ENCODE data around the gene KCNMB4.
A peak's percentile ranks its signal among the peaks of the same experiment; 100 is the strongest.

The KCNMB4 gene

DNA sequence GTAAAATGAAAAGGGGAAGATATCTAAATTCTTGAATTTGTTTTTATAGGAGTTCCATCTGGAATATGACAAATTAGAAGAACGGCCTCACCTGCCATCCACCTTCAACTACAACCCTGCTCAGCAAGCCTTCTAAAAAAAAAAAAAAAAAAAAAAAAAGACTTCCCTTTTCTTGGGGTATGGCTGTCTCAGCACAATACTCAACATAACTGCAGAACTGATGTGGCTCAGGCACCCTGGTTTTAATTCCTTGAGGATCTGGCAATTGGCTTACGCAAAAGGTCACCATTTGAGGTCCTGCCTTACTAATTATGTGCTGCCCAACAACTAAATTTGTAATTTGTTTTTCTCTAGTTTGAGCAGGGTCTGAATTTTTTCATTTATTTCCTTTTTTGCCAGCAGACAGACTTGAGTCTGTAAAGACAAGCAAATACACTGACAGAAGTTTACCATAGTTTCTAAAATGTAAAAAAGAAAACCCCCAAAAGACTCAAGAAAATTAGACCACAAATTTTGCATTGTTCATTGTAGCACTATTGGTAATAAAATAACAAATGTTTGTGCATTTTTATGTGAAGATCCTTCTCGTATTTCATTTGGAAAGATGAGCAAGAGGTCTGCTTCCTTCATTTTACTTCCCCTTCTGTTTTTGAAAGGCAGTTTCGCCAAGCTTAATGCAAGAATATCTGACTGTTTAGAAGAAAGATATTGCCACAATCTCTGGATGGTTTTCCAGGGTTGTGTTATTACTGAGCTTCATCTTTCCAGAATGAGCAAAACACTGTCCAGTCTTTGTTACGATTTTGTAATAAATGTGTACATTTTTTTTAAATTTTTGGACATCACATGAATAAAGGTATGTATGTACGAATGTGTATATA, 12.1 kb upstream of the KCNMB4 start:
- no peak overlapping the region for H3K4me2 ChIP-seq (ENCODE audit: low read length)
- no peaks in the 10 kb centered on the region for H3K4me1 ChIP-seq (ENCODE audit: control insufficient read depth, insufficient read depth, low read length)
- H3K27me3 ChIP-seq (ENCODE audit: control insufficient read depth, insufficient read depth, low read length) = no peaks in the 10 kb centered on the region
- peaks cover 20% of the 10 kb centered on the region for H3K36me3 ChIP-seq (ENCODE audit: insufficient read depth, low read length)
- no peak overlapping the region for H3K4me3 ChIP-seq (ENCODE audit: low read length)
- H3K9me3 ChIP-seq (replicated peaks; ENCODE audit: low read length) = no peaks in the 10 kb centered on the region
- H3K9ac ChIP-seq (ENCODE audit: low read depth, low read length) = no peak overlapping the region

DNA sequence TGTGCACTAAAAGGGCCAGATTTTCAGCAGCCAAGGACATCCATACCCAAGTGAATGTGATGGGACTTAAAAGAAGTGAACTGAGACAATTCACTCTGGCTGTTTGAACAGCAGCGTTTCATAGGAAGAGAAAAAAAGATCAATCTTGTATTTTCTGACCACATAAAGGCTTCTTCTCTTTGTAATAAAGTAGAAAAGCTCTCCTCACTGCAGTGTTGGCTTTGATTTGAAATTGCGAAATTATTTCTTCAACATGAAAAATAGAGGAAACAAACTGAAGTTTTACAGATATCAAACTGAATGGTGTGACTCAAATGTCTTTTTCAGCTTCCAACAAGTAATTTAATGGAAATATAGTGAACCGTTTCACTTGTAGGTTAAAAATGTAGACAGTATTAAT, 11.3 kb upstream of the KCNMB4 start:
- H3K4me2 ChIP-seq (ENCODE audit: low read length) = no peak overlapping the region
- H3K27me3 ChIP-seq (ENCODE audit: control insufficient read depth, insufficient read depth, low read length) = no peaks in the 10 kb centered on the region
- H3K9me3 ChIP-seq (replicated peaks; ENCODE audit: low read length) = no peaks in the 10 kb centered on the region
- no peaks in the 10 kb centered on the region for H3K4me1 ChIP-seq (ENCODE audit: control insufficient read depth, insufficient read depth, low read length)
- H3K9ac ChIP-seq (ENCODE audit: low read depth, low read length) = no peak overlapping the region
- peaks cover 20% of the 10 kb centered on the region for H3K36me3 ChIP-seq (ENCODE audit: insufficient read depth, low read length)
- H3K4me3 ChIP-seq (ENCODE audit: low read length) = no peak overlapping the region

DNA sequence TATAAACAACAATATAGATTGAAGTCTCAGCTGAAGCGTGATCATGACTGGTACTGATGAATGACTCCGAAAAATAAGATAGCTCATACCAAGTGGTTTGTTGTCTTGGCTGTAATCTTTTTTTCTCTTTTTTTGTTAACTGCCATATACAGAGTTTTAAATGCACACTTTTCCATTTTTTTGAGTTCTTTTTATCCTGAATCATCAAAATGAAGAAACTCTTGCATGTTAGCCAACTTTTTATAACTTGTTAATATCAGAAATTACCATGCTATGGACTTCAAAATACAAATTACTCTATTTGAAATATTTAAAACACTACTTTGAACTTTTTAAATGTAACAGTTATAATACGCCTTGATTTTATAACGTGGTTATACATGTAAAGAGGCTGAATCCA, 10.1 kb upstream of the KCNMB4 start:
- Histone ChIP-seq H3K4me2 (ENCODE audit: low read length) (no peak overlapping the region), H3K4me3 (ENCODE audit: low read length) (no peak overlapping the region), H3K9ac (ENCODE audit: low read depth, low read length) (no peak overlapping the region), H3K36me3 (ENCODE audit: insufficient read depth, low read length) (peaks cover 20% of the 10 kb centered on the region), H3K4me1 (ENCODE audit: control insufficient read depth, insufficient read depth, low read length) (no peaks in the 10 kb centered on the region), H3K27me3 (ENCODE audit: control insufficient read depth, insufficient read depth, low read length) (no peaks in the 10 kb centered on the region), H3K9me3 (replicated peaks; ENCODE audit: low read length) (no peaks in the 10 kb centered on the region)

DNA sequence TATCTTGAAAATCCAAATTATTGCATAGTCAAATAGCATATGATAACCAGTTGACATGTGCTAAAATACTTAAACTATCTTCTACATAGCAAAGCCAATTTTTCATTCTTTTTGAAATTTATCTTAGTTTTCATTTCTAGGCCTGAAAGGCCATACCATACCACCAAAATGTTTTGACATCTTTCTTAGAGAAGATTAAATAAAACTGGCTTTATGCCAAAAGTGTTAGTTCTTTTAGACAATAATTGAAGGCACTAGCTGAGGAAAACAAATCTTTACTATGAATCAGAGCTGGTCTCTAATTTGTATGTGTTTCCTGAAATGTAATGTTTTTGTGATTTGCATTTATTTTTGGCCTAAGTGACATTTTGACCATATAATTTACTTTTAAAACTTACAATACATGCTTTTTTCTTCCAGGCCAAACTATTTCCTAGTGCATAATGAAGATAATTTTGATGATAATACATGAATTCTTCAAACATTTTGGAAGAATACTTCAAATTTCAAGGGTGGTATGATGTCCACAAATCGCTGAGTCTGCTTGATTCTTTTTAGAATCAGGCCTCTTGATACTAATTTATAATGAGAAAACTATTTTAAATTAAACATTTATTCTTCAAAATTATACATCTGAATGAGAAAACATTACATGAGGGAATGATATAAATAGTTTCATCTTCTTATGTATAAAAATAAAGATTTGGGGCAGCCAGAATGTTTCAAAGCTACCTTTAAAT, 6.5 kb upstream of the KCNMB4 start:
- peaks cover 12% of the 10 kb centered on the region for H3K27me3 ChIP-seq (ENCODE audit: control insufficient read depth, insufficient read depth, low read length)
- no peaks in the 10 kb centered on the region for H3K4me1 ChIP-seq (ENCODE audit: control insufficient read depth, insufficient read depth, low read length)
- H3K9me3 ChIP-seq (replicated peaks; ENCODE audit: low read length) = no peaks in the 10 kb centered on the region
- H3K36me3 ChIP-seq (ENCODE audit: insufficient read depth, low read length) = peaks cover 10% of the 10 kb centered on the region
- no peak overlapping the region for H3K4me2 ChIP-seq (ENCODE audit: low read length)
- H3K9ac ChIP-seq (ENCODE audit: low read depth, low read length) = no peak overlapping the region
- H3K4me3 ChIP-seq (ENCODE audit: low read length) = no peak overlapping the region

DNA sequence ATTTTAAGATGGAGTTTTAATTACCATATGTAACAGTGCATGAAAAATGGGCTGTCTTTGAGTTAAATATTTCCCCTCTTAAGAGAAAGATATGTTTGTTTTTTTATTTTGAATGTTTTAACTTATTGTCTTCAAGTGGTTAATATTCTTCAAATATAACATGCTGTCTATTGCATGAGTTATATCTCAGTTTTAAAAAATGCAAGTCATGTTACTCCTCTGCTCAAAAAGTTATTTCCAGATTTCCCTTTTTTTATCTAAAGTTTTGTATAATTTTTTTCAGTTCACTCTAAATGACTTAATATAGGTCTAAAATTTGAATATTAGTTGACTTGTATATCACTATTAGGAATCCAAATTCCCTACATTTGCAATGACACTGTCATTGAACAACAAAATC, 5.9 kb upstream of the KCNMB4 start:
- Histone ChIP-seq H3K4me2 (ENCODE audit: low read length) (no peak overlapping the region), H3K4me3 (ENCODE audit: low read length) (no peak overlapping the region), H3K27me3 (ENCODE audit: control insufficient read depth, insufficient read depth, low read length) (peaks cover 16% of the 10 kb centered on the region), H3K9ac (ENCODE audit: low read depth, low read length) (no peak overlapping the region), H3K9me3 (replicated peaks; ENCODE audit: low read length) (no peaks in the 10 kb centered on the region), H3K4me1 (ENCODE audit: control insufficient read depth, insufficient read depth, low read length) (peaks cover 3% of the 10 kb centered on the region), H3K36me3 (ENCODE audit: insufficient read depth, low read length) (peaks cover 6% of the 10 kb centered on the region)

DNA sequence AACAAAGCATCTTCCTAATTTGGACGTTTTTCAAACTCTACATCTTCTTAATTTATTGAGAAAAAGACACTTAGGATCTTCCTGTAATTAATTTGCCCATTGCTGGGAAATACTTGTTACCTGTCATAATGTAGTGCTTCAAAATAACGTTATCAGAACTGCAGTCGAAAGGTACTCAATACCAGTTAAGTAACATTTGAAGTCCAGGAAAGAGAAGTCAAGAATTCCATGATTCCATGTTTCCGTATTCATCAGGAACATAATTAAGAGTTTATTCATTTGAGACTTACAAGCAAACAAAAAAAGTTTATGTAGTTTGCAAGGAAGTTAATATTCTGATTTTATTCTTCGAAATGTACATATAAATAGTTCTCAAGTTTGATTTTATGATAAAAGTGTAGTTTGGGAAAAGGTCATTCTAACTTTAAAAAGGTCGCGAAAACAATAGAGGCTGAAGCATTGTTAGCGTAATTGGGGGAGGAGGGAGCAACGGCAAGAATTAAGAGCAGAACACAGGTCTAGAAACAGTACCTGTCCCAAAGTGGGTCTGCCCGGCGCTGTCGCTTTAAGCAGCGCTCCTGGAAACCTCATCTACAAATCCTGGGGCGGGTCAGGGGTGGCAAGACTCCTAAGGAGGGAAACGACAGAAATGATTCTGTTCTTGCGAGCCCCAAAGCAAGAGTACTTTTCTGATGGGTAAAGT, 1.2 kb upstream of the KCNMB4 start:
- Histone ChIP-seq H3K36me3 (ENCODE audit: insufficient read depth, low read length) (no peaks in the 10 kb centered on the region), H3K4me3 (ENCODE audit: low read length) (peak overlapping the region; percentile 75), H3K27me3 (ENCODE audit: control insufficient read depth, insufficient read depth, low read length) (peaks cover 16% of the 10 kb centered on the region), H3K9me3 (replicated peaks; ENCODE audit: low read length) (no peaks in the 10 kb centered on the region), H3K4me2 (ENCODE audit: low read length) (peak overlapping the region; percentile 89), H3K4me1 (ENCODE audit: control insufficient read depth, insufficient read depth, low read length) (peaks cover 12% of the 10 kb centered on the region), H3K9ac (ENCODE audit: low read depth, low read length) (no peak overlapping the region)

DNA sequence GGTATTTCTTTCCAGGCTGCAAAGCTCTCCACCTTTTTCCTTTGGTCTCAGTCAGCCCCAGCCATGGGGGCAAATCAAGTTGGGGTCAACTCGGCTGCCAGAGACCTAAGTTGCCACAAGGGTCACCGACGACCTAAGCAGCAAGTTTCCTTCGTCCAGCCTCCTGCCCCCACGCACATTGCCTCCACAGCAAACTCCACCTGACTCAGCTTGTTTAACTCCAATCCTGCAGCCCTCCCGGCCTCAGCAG, 767 bp upstream of the KCNMB4 start:
- Histone ChIP-seq H3K36me3 (ENCODE audit: insufficient read depth, low read length) (no peaks in the 10 kb centered on the region), H3K9me3 (replicated peaks; ENCODE audit: low read length) (no peaks in the 10 kb centered on the region), H3K4me1 (ENCODE audit: control insufficient read depth, insufficient read depth, low read length) (peaks cover 12% of the 10 kb centered on the region), H3K9ac (ENCODE audit: low read depth, low read length) (no peak overlapping the region), H3K4me3 (ENCODE audit: low read length) (peak overlapping the region; percentile 75), H3K4me2 (ENCODE audit: low read length) (peak overlapping the region; percentile 89), H3K27me3 (ENCODE audit: control insufficient read depth, insufficient read depth, low read length) (peaks cover 16% of the 10 kb centered on the region)

DNA sequence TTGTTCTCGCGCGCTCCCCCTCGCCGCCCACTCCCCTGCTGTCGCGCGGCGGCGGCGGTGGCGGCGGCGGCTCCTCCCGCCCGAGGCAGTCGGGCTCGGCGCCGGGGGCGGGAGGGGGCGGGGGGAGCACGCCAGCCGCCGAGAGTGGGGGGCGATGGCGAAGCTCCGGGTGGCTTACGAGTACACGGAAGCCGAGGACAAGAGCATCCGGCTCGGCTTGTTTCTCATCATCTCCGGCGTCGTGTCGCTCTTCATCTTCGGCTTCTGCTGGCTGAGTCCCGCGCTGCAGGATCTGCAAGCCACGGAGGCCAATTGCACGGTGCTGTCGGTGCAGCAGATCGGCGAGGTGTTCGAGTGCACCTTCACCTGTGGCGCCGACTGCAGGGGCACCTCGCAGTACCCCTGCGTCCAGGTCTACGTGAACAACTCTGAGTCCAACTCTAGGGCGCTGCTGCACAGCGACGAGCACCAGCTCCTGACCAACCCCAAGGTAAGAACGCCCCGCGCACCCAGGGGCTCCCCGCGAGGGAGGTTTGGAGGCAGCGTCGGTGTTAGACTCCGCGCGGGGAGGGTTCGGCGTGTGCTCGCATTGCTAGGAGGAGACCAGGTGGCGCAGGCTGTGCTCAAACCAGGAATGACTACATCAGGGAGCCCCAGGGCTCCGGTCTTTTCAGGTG, 629 bp downstream of the KCNMB4 start:
- H3K36me3 ChIP-seq (ENCODE audit: insufficient read depth, low read length) = no peaks in the 10 kb centered on the region
- peaks cover 16% of the 10 kb centered on the region for H3K27me3 ChIP-seq (ENCODE audit: control insufficient read depth, insufficient read depth, low read length)
- peak overlapping the region; percentile 75 for H3K4me3 ChIP-seq (ENCODE audit: low read length)
- peak overlapping the region; percentile 89 for H3K4me2 ChIP-seq (ENCODE audit: low read length)
- peaks cover 12% of the 10 kb centered on the region for H3K4me1 ChIP-seq (ENCODE audit: control insufficient read depth, insufficient read depth, low read length)
- H3K9ac ChIP-seq (ENCODE audit: low read depth, low read length) = no peak overlapping the region
- no peaks in the 10 kb centered on the region for H3K9me3 ChIP-seq (replicated peaks; ENCODE audit: low read length)

DNA sequence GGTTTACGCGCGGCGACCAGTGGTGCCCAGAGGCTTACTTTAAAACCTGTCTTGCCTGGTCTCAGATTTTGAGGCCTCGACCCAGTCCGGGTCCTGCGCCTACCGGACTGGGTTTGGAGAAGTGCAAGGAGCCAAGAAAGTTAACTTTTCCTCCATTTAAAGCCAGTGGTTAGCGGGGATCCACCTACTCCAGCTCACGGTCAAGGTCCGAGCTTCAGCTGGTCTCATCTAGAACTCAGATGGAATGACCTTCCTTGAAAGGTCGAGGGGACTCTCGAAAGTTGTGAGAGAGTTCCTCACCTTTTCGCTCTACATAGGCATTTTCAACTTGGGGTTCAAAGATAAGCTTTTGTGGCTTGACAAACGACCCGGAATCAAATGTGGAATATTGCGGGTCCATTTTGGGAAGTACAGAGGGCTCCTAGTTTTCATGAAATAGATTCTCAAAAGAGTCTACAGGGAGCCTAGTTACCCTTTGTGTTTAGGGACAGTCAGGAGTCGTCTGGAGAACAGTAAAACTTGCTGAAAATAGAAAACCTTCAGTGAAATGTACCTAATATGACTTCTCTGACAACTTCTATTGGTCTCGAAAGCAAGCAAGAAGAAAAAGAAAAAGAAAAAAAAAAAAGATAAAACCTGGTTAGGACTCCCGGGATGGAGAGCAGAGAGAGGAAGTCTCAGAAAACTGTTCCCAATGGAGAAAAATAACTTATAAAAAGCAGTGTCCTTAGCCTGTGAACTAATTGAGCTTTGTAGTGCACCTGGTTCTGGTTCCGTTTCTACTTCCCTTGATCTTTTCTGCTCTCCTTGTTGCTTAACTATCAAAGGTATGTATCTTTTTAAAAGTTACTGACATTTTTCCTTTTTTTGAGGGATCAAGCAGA, 1.4 kb downstream of the KCNMB4 start:
- Histone ChIP-seq H3K4me1 (ENCODE audit: control insufficient read depth, insufficient read depth, low read length) (peaks cover 12% of the 10 kb centered on the region), H3K36me3 (ENCODE audit: insufficient read depth, low read length) (no peaks in the 10 kb centered on the region), H3K9me3 (replicated peaks; ENCODE audit: low read length) (no peaks in the 10 kb centered on the region), H3K4me3 (ENCODE audit: low read length) (peak overlapping the region; percentile 75), H3K9ac (ENCODE audit: low read depth, low read length) (no peak overlapping the region), H3K27me3 (ENCODE audit: control insufficient read depth, insufficient read depth, low read length) (peaks cover 16% of the 10 kb centered on the region), H3K4me2 (ENCODE audit: low read length) (peak overlapping the region; percentile 89)

DNA sequence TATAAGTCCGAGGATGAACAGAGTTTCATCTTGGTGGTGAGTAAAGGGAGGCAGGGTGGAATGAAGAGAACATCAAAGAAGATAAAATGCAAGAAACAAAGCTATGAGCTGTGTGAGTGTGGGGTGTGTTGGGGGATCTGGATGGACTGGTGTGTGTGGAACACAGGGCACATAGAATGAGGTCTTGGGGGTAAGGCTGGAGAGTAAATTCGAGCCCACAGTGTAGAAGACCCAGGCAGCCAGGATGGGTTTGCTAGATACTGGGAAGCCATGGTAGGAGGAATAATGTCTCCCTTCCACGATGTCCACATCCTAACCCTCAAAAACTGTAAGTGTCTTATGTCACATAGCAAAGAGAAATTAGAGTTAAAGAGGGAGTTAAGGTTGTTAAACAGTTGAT, 6.8 kb downstream of the KCNMB4 start:
- H3K4me3 ChIP-seq (ENCODE audit: low read length) = no peak overlapping the region
- H3K4me2 ChIP-seq (ENCODE audit: low read length) = no peak overlapping the region
- no peak overlapping the region for H3K9ac ChIP-seq (ENCODE audit: low read depth, low read length)
- H3K27me3 ChIP-seq (ENCODE audit: control insufficient read depth, insufficient read depth, low read length) = no peaks in the 10 kb centered on the region
- H3K36me3 ChIP-seq (ENCODE audit: insufficient read depth, low read length) = no peaks in the 10 kb centered on the region
- H3K4me1 ChIP-seq (ENCODE audit: control insufficient read depth, insufficient read depth, low read length) = no peaks in the 10 kb centered on the region
- H3K9me3 ChIP-seq (replicated peaks; ENCODE audit: low read length) = no peaks in the 10 kb centered on the region

Data from skeletal muscle satellite cell (primary cell).